Fibroblast of the aortic adventitia (primary cell): Measurements from ENCODE around the gene PROSER3. TPM values are rescaled to one million over a fixed set of nuclear protein-coding genes. Genes with fewer than 3 reads are reported as not detected.

Experiments
- DNase-seq: peaks from one replicate; pipeline ENCODE4 v3.0.0-alpha.2; 2010; ENCODE audit warnings: low read depth
- H3K4me3 ChIP-seq: 2 replicates; pipeline ENCODE4 v1.5.1; 2011; ENCODE audit warnings: low read depth, mild to moderate bottlenecking, control low read depth, low read length, moderate library complexity
- total RNA-seq: library from RNA; depleted of rRNA; stranded (reverse); fragments of >200 nt; gene quantifications from 2 replicates; pipeline ENCODE4 v1.2.3, GENCODE V29; 2012; ENCODE audit warnings: low replicate concordance
- TF ChIP-seq, protein P1 (sequence below): IDR thresholded peaks from 2 replicates; pipeline ENCODE4 v1.5.1; 2011; ENCODE audit warnings: mild to moderate bottlenecking, low read length, control low read depth, inconsistent platforms; ENCODE audit not compliant: insufficient read depth

PROSER3 gene
- total RNA-seq, 1 donor = 10.8 TPM

DNA sequence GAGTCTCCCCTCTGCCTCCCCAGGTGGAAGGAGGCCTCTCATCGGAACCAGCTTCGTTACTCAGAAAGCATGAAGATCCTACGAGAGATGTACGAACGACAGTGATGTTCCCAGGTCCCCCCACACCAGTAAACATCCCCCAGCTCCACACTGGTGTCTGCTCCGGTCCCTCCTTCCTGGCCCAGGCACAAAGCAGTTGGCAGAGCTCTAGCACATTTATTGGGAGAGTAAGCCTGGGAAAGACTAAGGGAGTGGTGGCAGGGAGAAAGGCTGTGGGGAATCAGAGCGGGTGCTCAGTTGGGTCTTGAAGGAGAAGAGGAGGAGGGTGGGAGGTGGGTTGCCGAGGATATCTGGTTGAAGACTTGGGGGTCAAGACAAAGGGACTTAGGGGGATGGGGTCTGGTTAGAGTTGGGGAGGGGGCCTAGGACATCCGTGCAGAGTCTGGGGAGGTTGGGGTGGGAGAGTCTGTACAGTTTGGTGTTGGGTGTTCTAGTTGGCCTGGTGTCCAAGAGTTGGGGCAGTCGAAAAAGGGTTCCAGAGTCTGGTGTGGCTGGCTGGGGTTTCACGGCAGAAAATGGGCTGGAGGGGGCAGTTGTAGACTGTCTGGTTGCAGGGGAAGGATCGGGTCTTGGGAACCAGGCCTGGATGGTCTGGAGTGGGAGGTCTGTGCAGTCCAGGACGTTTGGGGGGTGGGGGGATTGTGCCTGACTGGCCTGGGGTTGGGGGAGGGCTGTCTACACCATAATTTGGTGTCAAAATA lies 3.4 kb upstream of the PROSER3 start:
- peak overlapping the region; percentile 91 for H3K4me3 ChIP-seq
- peak; percentile 31 for DNase-seq
- TF ChIP-seq, protein P1, sequence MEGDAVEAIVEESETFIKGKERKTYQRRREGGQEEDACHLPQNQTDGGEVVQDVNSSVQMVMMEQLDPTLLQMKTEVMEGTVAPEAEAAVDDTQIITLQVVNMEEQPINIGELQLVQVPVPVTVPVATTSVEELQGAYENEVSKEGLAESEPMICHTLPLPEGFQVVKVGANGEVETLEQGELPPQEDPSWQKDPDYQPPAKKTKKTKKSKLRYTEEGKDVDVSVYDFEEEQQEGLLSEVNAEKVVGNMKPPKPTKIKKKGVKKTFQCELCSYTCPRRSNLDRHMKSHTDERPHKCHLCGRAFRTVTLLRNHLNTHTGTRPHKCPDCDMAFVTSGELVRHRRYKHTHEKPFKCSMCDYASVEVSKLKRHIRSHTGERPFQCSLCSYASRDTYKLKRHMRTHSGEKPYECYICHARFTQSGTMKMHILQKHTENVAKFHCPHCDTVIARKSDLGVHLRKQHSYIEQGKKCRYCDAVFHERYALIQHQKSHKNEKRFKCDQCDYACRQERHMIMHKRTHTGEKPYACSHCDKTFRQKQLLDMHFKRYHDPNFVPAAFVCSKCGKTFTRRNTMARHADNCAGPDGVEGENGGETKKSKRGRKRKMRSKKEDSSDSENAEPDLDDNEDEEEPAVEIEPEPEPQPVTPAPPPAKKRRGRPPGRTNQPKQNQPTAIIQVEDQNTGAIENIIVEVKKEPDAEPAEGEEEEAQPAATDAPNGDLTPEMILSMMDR = no peak

DNA sequence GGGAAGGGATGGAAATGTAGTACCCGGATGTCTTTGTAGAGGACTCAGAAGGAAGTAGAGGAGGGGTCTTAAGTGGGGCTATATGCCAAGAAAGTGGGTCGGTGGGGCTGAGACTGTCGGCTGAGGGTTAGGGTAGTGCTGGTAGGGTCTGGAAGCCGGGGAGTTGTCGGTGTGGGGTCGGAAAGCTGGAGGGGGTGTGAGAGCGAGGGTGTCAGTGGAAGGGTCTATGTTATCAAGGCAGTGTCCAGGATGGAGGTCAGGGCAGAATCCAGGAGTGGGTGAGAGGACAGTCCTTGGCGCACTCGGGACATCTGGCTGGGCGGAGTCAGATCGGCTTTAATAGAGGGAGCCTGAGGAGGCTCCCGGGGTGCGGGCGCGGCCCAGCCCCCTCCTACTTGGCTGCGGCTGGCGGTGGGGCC lies 2.8 kb upstream of the PROSER3 start:
- DNase-seq = no peak
- peak overlapping the region; percentile 91 for H3K4me3 ChIP-seq
- TF ChIP-seq, protein P1 = no peak

DNA sequence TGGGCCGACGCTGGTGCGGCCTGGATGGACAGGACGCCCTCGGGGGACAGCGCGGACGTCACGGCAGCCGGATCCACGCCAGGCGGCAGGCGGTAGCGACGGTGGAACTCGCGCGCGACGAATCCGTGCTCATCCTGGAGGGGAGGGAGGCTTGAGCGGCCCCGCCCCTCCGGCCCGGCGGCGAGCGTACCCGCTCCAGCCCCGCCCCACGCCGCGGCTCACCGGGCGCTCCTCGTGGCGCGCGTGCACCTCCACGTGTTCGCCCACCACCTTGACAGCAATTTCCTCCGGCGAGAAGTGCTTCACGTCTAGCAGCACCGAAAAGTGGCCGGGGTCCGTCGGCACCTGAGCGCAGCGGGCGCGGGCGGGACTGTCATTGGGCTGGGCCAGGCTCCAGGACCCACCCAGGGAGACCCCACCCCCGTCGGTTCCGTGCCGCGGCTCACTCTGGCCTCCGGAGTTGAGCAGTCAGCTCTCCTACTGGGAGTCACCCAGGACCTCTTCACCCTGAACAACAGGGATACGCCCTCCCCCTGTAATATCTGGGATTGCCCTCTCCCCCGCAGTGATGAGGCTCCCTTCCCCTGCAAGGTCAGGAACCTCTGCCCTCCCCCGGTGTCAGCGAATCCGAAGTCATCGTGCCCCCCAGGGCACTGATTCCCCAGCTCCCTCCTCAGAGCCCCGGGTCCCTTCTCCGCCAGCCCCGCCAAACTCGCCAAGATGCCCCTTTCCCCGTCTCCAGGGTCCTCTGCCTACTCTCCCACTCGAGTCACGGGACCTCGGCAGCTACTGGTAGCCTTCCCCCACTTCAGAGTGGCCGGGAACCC lies 2.2 kb upstream of the PROSER3 start:
- H3K4me3 ChIP-seq = peak overlapping the region; percentile 91
- TF ChIP-seq, protein P1 = no peak
- DNase-seq = peak; percentile 85

DNA sequence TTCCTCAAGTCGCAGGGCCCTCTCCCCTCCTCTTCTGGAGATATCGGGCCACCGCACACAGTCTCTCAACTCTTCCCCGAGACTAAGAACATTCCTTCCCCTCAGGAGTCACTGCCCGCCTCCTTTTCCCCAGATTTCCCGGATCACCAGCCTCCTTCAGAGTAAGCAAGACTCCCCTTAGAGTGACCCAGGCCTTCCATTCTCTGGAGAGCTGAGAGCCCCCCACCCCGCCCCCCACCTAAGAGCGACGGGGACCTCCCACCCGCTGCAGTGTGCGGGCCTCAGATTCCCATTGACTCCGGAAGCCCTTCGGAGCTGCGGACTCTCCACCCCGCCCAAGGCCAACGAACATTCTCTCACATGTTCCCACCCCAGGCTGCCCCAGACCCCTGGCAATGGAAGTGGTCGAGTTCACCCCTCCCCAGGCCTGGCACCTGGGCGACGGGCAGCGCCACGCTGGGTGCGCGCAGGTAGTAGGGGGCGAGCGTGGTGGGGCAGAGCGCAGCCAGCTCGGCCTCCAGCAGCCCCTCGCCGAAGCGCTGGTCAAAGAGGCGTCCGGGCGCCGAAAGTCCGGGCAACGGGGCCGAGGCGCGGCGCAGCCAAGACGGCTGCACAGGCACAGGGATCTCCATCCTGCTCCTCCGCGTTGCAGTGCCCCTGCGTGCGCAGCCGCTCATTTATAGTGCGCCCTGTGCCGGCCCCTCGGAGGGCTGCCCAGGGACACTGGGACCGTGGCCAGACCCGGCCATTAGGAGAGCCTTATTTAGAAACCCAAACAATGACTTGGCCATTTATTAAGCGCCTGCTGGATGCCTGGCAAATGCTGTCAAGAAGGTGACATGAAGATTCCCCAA lies 1.4 kb upstream of the PROSER3 start, which contains the start of gene HSPB6:
HSPB6 (minus strand) TSS at position 653 of the 854 bp plus-strand sequence; CDS start at position 632, 21 bp downstream.
- TF ChIP-seq, protein P1 = no peak
- peak within 1 kb of the TSS; percentile 91 for H3K4me3 ChIP-seq
- DNase-seq = peak; percentile 49

DNA sequence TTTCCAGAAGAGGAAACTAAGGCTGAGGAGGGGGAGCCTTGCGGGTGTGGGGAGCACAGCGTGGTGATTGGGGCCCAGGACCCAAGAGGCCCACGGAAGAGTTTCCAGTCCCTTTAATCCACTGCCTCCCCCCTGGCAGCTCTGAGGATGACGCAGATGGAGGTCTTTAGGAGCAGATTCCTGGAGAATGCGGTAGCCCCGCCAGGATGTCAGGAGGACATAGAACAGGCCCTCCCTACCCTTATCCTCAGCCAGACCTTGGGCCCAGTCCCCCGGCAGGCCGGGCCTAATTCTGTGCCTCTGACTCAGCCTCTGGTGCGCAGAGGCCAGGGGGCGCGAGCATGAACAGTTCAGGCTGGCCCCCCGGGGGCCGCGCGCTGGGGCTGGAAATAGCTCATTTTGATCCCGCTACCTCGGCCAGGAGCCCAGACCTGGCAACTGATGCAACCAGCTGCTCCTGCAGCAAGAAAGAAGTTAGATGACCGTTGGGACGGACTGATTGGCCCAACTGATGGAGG lies 686 bp upstream of the PROSER3 start:
- peak overlapping the region; percentile 91 for H3K4me3 ChIP-seq
- TF ChIP-seq, protein P1 = no peak
- peak; percentile 100 for DNase-seq

DNA sequence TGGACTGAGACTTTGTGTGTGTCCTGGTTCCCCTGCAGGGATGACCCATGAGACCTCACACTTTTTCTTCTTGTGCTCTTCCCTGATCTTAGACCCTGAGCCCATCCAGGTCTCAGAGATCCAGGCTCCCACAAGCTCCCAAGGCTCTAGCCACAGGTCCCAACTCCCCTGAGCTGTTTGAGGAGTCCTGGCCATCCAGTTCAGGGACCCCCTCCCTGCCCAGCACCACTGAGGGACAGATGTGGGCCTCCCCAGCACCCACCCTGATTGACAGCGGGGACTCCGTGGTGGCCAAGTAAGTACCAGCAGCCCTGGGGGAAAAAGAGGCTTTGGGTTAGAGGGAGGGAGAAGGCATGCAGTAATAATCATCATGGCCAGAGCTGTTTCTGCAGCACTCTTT lies 1.7 kb downstream of the PROSER3 start:
- DNase-seq = no peak
- no peak overlapping the region for H3K4me3 ChIP-seq
- TF ChIP-seq, protein P1 = no peak
